Neural progenitor cell (in vitro differentiated cells): ENCODE data around the gene RNU4-1.

Experiments used
- EZH2 ChIP-seq: fragments of 200-600 bp; sonication (generic); IDR thresholded peaks from 2 replicates; pipeline ENCODE4 v1.6.1; 2017; ENCODE audit warnings: antibody characterized with exemption, mild to moderate bottlenecking, moderate library complexity
- EZH2phosphoT487 ChIP-seq: fragments of 200-600 bp; sonication (generic); IDR thresholded peaks from 2 replicates; pipeline ENCODE4 v1.6.1; 2017; ENCODE audit warnings: antibody characterized with exemption
- TF ChIP-seq, protein P1 (sequence below): fragments of 200-600 bp; sonication (generic); IDR thresholded peaks from 2 replicates; pipeline ENCODE4 v1.5.1; 2017; ENCODE audit warnings: antibody characterized with exemption, mild to moderate bottlenecking

- TF ChIP-seq, protein P1, sequence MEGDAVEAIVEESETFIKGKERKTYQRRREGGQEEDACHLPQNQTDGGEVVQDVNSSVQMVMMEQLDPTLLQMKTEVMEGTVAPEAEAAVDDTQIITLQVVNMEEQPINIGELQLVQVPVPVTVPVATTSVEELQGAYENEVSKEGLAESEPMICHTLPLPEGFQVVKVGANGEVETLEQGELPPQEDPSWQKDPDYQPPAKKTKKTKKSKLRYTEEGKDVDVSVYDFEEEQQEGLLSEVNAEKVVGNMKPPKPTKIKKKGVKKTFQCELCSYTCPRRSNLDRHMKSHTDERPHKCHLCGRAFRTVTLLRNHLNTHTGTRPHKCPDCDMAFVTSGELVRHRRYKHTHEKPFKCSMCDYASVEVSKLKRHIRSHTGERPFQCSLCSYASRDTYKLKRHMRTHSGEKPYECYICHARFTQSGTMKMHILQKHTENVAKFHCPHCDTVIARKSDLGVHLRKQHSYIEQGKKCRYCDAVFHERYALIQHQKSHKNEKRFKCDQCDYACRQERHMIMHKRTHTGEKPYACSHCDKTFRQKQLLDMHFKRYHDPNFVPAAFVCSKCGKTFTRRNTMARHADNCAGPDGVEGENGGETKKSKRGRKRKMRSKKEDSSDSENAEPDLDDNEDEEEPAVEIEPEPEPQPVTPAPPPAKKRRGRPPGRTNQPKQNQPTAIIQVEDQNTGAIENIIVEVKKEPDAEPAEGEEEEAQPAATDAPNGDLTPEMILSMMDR: no peak
- TF ChIP-seq EZH2 (no peak), EZH2phosphoT487 (no peak)
Measured at GRCh38 chr12:120316798-120317223, 23.8 kb upstream of the RNU4-1 start.
